HepG2 (cell line): Measurements from ENCODE around the gene TUBB3. TPM values are rescaled to one million over a fixed set of nuclear protein-coding genes. Genes with fewer than 3 reads are reported as not detected.

Experiments
- FOXJ3 ChIP-seq: sonication (generic); formaldehyde crosslinking; IDR thresholded peaks from 2 replicates; pipeline ENCODE4 v1.4.0; 2020; ENCODE audit warnings: missing genetic modification reagents, mild to moderate bottlenecking, borderline replicate concordance
- HDAC1 ChIP-seq: sonication (generic); formaldehyde crosslinking; IDR thresholded peaks from 2 replicates; pipeline ENCODE4 v1.5.1; 2020; ENCODE audit warnings: mild to moderate bottlenecking, missing genetic modification reagents
- HNF1A ChIP-seq, 2 experiments: sonication (generic) in 1 of 2; formaldehyde crosslinking in 1 of 2; IDR thresholded peaks; 2 replicates each; pipeline versions ENCODE4 v1.4.0 to v1.6.1; 2016 to 2020; ENCODE audit warnings: borderline replicate concordance in 1 of 2, low read depth in 1 of 2, mild to moderate bottlenecking in 1 of 2, missing genetic modification reagents in 1 of 2
- KMT2A ChIP-seq: sonication (generic); formaldehyde crosslinking; IDR thresholded peaks from 2 replicates; pipeline ENCODE4 v1.4.0; 2020; ENCODE audit warnings: missing genetic modification reagents
- MZF1 ChIP-seq: sonication (generic); formaldehyde crosslinking; IDR thresholded peaks from 2 replicates; pipeline ENCODE4 v1.8.1; 2023; ENCODE audit warnings: mild to moderate bottlenecking, missing genetic modification reagents, borderline replicate concordance
- NKX3-1 ChIP-seq: sonication (generic); formaldehyde crosslinking; IDR thresholded peaks from 2 replicates; pipeline ENCODE4 v1.5.0; 2020; ENCODE audit warnings: missing genetic modification reagents
- SPEN ChIP-seq: sonication (generic); formaldehyde crosslinking; IDR thresholded peaks from 2 replicates; pipeline ENCODE4 v1.5.1; 2020; ENCODE audit warnings: low read depth, mild to moderate bottlenecking, missing genetic modification reagents
- STAG1 ChIP-seq: sonication (generic); formaldehyde crosslinking; IDR thresholded peaks from 2 replicates; pipeline ENCODE4 v1.4.0; 2020; ENCODE audit warnings: missing genetic modification reagents
- TAF1 ChIP-seq: sonication (generic); formaldehyde crosslinking; IDR thresholded peaks from 2 replicates; pipeline ENCODE4 v1.4.0; 2020; ENCODE audit warnings: missing genetic modification reagents
- ZNF264 ChIP-seq: sonication (generic); formaldehyde crosslinking; IDR thresholded peaks from 2 replicates; pipeline ENCODE4 v1.4.0; 2020; ENCODE audit warnings: missing genetic modification reagents
- ZNF335 ChIP-seq: sonication (generic); formaldehyde crosslinking; IDR thresholded peaks from 2 replicates; pipeline ENCODE4 v1.4.0; 2020; ENCODE audit warnings: missing genetic modification reagents
- ZNF546 ChIP-seq: sonication (generic); formaldehyde crosslinking; conservative IDR thresholded peaks from 2 replicates; pipeline ENCODE4 v1.8.1; 2023; ENCODE audit warnings: mild to moderate bottlenecking, missing genetic modification reagents
- ZNF614 ChIP-seq: IDR thresholded peaks from 2 replicates; pipeline ENCODE4 v1.6.1; 2018; ENCODE audit warnings: missing biosample characterization, missing genetic modification reagents, inconsistent platforms, borderline replicate concordance
- ZNF619 ChIP-seq: sonication (generic); formaldehyde crosslinking; IDR thresholded peaks from 2 replicates; pipeline ENCODE4 v1.4.0; 2020; ENCODE audit warnings: mild to moderate bottlenecking, missing genetic modification reagents
- ZSCAN21 ChIP-seq: sonication (generic); formaldehyde crosslinking; IDR thresholded peaks from 2 replicates; pipeline ENCODE4 v1.8.0; 2022; ENCODE audit warnings: mild to moderate bottlenecking, missing genetic modification reagents, moderate library complexity, borderline replicate concordance
- polyA plus RNA-seq, 8 experiments: library from polyadenylated mRNA; depleted of rRNA in 3 of 8; stranded (reverse) in 7 of 8; unstranded in 1 of 8; fragments of >200 nt; fragmentation: Illumina TruSeq in 4 of 8; extraction: Trizol in 4 of 8; gene quantifications; 2 replicates each; pipeline versions ENCODE4 v1.2.1 to v1.2.3, GENCODE V29; 2011 to 2016; ENCODE audit warnings: low read depth in 4 of 8, missing spikeins in 1 of 8, mixed read lengths in 1 of 8; ENCODE audit not compliant: insufficient read depth in 1 of 8
- total RNA-seq, 5 experiments: library from RNA; depleted of rRNA; stranded (reverse); fragments of >200 nt; fragmentation: Illumina TruSeq; extraction: Trizol; gene quantifications; 2 replicates each; pipeline ENCODE4 v1.2.3, GENCODE V29; 2016; ENCODE audit warnings: low read depth in 1 of 5
- TF ChIP-seq, protein P1 (sequence below): IDR thresholded peaks from 2 replicates; pipeline ENCODE4 v1.6.1; 2016; ENCODE audit warnings: low read depth, missing genetic modification reagents, missing compliant biosample characterization
- TF ChIP-seq, protein P2 (sequence below): sonication (generic); formaldehyde crosslinking; IDR thresholded peaks from 2 replicates; pipeline ENCODE4 v1.4.0; 2020; ENCODE audit warnings: missing genetic modification reagents

The TUBB3 gene
- total and polyA plus RNA-seq, 2 of the 13 experiments (the other 11 are each of a cell fraction or from before 2014, with no cell fraction given), result 110 to 185 TPM

DNA sequence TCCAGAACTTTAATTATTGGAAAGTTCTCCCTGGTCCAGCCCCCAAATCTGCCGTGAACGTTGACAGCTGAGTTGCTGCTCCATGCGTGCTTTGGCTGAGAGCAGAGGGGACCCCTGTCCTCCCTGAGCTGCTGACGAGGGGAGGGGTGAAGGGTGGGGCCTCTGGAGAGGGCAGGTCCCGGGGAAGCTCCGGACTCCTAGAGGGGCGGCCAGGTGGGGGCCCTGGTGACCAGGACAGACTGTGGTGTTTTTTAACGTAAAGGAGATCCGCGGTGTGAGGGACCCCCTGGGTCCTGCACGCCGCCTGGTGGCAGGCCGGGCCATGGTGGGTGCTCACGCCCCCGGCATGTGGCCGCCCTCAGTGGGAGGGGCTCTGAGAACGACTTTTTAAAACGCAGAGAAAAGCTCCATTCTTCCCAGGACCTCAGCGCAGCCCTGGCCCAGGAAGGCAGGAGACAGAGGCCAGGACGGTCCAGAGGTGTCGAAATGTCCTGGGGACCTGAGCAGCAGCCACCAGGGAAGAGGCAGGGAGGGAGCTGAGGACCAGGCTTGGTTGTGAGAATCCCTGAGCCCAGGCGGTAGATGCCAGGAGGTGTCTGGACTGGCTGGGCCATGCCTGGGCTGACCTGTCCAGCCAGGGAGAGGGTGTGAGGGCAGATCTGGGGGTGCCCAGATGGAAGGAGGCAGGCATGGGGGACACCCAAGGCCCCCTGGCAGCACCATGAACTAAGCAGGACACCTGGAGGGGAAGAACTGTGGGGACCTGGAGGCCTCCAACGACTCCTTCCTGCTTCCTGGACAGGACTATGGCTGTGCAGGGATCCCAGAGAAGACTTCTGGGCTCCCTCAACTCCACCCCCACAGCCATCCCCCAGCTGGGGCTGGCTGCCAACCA, 4.4 kb upstream of the TUBB3 start, which contains the start of gene MC1R (continued):
- TF ChIP-seq, protein P1, sequence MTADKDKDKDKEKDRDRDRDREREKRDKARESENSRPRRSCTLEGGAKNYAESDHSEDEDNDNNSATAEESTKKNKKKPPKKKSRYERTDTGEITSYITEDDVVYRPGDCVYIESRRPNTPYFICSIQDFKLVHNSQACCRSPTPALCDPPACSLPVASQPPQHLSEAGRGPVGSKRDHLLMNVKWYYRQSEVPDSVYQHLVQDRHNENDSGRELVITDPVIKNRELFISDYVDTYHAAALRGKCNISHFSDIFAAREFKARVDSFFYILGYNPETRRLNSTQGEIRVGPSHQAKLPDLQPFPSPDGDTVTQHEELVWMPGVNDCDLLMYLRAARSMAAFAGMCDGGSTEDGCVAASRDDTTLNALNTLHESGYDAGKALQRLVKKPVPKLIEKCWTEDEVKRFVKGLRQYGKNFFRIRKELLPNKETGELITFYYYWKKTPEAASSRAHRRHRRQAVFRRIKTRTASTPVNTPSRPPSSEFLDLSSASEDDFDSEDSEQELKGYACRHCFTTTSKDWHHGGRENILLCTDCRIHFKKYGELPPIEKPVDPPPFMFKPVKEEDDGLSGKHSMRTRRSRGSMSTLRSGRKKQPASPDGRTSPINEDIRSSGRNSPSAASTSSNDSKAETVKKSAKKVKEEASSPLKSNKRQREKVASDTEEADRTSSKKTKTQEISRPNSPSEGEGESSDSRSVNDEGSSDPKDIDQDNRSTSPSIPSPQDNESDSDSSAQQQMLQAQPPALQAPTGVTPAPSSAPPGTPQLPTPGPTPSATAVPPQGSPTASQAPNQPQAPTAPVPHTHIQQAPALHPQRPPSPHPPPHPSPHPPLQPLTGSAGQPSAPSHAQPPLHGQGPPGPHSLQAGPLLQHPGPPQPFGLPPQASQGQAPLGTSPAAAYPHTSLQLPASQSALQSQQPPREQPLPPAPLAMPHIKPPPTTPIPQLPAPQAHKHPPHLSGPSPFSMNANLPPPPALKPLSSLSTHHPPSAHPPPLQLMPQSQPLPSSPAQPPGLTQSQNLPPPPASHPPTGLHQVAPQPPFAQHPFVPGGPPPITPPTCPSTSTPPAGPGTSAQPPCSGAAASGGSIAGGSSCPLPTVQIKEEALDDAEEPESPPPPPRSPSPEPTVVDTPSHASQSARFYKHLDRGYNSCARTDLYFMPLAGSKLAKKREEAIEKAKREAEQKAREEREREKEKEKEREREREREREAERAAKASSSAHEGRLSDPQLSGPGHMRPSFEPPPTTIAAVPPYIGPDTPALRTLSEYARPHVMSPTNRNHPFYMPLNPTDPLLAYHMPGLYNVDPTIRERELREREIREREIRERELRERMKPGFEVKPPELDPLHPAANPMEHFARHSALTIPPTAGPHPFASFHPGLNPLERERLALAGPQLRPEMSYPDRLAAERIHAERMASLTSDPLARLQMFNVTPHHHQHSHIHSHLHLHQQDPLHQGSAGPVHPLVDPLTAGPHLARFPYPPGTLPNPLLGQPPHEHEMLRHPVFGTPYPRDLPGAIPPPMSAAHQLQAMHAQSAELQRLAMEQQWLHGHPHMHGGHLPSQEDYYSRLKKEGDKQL (CRISPR knock-in tag), result no peak
- TF ChIP-seq ZSCAN21 (CRISPR knock-in tag) (peak; percentile 72; the same call in 1 of the 2 replicates), ZNF546 (no peak), MZF1 (peak; percentile 95; the same call in 1 of the 2 replicates), ZNF619 (CRISPR knock-in tag) (peak; percentile 42; the same call in 1 of the 2 replicates), FOXJ3 (no peak), TAF1 (CRISPR knock-in tag) (peak; percentile 66; the same call in 1 of the 2 replicates), STAG1 (CRISPR knock-in tag) (peak; percentile 63), HDAC1 (CRISPR knock-in tag) (peak; percentile 78), HNF1A (IDR thresholded peaks at IDR 0.05; ENCODE audit: low read depth) (0 out of 2 replicates have a peak, but pooled peaks have one; percentile 17), HNF1A (CRISPR knock-in tag; IDR thresholded peaks at IDR 0.05; ENCODE audit: borderline replicate concordance) (peak; percentile 7; the same call in 1 of the 2 replicates), NKX3-1 (CRISPR knock-in tag) (no peak), KMT2A (CRISPR knock-in tag) (0 out of 2 replicates have a peak, but pooled peaks have one; percentile 25), ZNF264 (CRISPR knock-in tag) (no peak), ZNF335 (CRISPR knock-in tag) (no peak), ZNF614 (CRISPR knock-in tag) (peak; percentile 81), SPEN (CRISPR knock-in tag) (peak; percentile 68)
- TF ChIP-seq, protein P2, sequence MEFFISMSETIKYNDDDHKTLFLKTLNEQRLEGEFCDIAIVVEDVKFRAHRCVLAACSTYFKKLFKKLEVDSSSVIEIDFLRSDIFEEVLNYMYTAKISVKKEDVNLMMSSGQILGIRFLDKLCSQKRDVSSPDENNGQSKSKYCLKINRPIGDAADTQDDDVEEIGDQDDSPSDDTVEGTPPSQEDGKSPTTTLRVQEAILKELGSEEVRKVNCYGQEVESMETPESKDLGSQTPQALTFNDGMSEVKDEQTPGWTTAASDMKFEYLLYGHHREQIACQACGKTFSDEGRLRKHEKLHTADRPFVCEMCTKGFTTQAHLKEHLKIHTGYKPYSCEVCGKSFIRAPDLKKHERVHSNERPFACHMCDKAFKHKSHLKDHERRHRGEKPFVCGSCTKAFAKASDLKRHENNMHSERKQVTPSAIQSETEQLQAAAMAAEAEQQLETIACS (CRISPR knock-in tag), result no peak
